GM21528 (cell line): ENCODE data around the gene PGBD5.

ENCODE experiments used
- ATAC-seq: cut with Tn5 transposase; IDR thresholded peaks from one replicate; pipeline ENCODE4 v1.9.1; 2021; ENCODE audit warnings: mild to moderate bottlenecking, moderate library complexity; ENCODE audit not compliant: unreplicated experiment, low FRiP score

Gene PGBD5

GRCh38 chr1:230354005-230354404 is 72.1 kb downstream of the PGBD5 start:
- no peak for ATAC-seq

- ATAC-seq: no peak
Measured at GRCh38 chr1:230352537-230352936, 73.6 kb downstream of the PGBD5 start.

- no peak for ATAC-seq
Measured at GRCh38 chr1:230351983-230352382, 74.1 kb downstream of the PGBD5 start.

- no peak for ATAC-seq
Measured at GRCh38 chr1:230351514-230351913, 74.6 kb downstream of the PGBD5 start.

- ATAC-seq: no peak
Measured at GRCh38 chr1:230350208-230350921, 75.8 kb downstream of the PGBD5 start.

- ATAC-seq: no peak
Measured at GRCh38 chr1:230349020-230349393, 77.1 kb downstream of the PGBD5 start.

GRCh38 chr1:230348386-230349019 is 77.6 kb downstream of the PGBD5 start:
- no peak for ATAC-seq

GRCh38 chr1:230347896-230348295 is 78.2 kb downstream of the PGBD5 start:
- ATAC-seq: no peak

- no peak for ATAC-seq
Measured at GRCh38 chr1:230345139-230345885, 80.8 kb downstream of the PGBD5 start.

- ATAC-seq: no peak
Measured at GRCh38 chr1:230342699-230343098, 83.4 kb downstream of the PGBD5 start.

GRCh38 chr1:230342019-230342418 is 84.1 kb downstream of the PGBD5 start:
- ATAC-seq: no peak

- no peak for ATAC-seq
Measured at GRCh38 chr1:230341162-230341546, 85.0 kb downstream of the PGBD5 start.

- ATAC-seq: no peak
Measured at GRCh38 chr1:230340526-230341161, 85.5 kb downstream of the PGBD5 start.

- no peak for ATAC-seq
Measured at GRCh38 chr1:230339033-230339432, 87.1 kb downstream of the PGBD5 start.

GRCh38 chr1:230337266-230337665 is 88.9 kb downstream of the PGBD5 start:
- ATAC-seq: no peak

- no peak for ATAC-seq
Measured at GRCh38 chr1:230335861-230336522, 90.1 kb downstream of the PGBD5 start.

- ATAC-seq: no peak
Measured at GRCh38 chr1:230334447-230334837, 91.7 kb downstream of the PGBD5 start.

GRCh38 chr1:230333590-230334446 is 92.3 kb downstream of the PGBD5 start:
- ATAC-seq: no peak

- no peak for ATAC-seq
Measured at GRCh38 chr1:230332575-230333066, 93.5 kb downstream of the PGBD5 start.

- ATAC-seq: no peak
Measured at GRCh38 chr1:230332061-230332460, 94.1 kb downstream of the PGBD5 start.
